Activated CD4-positive, alpha-beta T cell treated with anti-CD3 and anti-CD28 coated beads for 24 hours (primary cell): ENCODE measurements around the gene ZCCHC7.
"Not testable (repeated sequence)": the region's sequence is repeated elsewhere in the genome, so short reads cannot be mapped to it uniquely, and the experiment has no call there.

Experiments used
- DNase-seq, 2 donors: peaks; one replicate each; pipeline ENCODE4 v3.0.0-alpha.2; 2020; ENCODE audit warnings: low read depth in 2 of 2

Gene ZCCHC7

DNA sequence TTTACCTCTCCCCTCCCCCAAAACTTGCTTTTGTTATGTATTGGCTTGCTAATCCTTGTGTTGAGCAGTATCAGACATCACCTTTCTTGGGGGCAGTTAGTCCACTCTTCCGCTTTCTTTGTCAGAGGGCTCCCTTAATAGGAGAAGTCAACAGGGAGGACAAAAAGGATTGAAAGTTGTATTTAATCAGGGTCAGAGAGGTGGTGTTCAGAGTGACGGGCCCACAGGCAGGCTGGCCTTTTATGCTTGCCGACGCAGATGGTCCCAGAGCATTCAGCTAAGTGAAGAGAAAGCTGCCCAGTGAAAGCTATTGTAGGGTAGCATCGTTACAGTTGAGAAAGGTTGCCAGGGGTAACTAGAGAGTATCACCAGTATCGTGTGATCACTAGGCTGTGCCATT lies 131.1 kb downstream of the ZCCHC7 start:
- no peak for DNase-seq

DNA sequence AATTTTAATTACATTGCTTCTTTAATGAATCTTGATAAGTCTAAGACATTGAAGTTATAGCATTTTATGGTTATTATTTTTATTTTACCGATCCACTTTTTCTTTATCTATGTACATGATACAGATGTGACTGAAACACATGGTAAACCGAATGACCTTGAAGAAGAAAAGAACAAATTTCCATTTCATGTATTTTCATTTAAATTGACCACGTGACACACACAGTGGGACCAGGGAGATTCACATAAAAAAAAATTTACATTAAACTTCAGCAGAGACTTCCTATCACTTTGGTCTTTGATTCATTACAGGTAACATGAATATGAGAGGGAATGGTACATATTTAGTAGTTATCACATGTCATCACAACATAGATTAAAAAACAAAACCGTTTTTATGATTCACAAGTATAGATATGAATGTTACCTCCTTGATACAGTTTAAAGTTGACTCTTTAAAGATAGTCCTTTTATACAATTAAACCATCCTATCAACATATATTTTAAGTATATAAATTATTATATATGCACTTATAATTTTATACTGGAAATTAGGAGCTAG lies 133.1 kb downstream of the ZCCHC7 start:
- no peak for DNase-seq

DNA sequence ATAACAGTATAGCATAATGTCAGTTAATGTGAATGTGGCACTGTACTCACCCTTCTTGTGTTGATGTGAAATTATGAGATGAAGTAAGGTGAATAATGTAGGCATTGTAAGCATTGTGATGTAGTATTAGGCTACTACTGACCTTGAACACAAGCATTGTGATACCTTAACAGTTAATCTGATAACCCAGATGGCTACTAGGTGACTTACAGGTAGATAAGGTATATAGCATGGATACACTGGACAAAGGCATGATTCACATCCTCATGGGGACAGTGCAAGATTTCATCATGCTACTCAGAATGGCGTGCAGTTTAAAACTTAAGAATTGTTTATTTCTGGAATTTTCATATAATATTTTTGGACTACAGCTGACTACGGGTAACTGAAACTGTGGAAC lies 134.8 kb downstream of the ZCCHC7 start:
- DNase-seq, result no peak

DNA sequence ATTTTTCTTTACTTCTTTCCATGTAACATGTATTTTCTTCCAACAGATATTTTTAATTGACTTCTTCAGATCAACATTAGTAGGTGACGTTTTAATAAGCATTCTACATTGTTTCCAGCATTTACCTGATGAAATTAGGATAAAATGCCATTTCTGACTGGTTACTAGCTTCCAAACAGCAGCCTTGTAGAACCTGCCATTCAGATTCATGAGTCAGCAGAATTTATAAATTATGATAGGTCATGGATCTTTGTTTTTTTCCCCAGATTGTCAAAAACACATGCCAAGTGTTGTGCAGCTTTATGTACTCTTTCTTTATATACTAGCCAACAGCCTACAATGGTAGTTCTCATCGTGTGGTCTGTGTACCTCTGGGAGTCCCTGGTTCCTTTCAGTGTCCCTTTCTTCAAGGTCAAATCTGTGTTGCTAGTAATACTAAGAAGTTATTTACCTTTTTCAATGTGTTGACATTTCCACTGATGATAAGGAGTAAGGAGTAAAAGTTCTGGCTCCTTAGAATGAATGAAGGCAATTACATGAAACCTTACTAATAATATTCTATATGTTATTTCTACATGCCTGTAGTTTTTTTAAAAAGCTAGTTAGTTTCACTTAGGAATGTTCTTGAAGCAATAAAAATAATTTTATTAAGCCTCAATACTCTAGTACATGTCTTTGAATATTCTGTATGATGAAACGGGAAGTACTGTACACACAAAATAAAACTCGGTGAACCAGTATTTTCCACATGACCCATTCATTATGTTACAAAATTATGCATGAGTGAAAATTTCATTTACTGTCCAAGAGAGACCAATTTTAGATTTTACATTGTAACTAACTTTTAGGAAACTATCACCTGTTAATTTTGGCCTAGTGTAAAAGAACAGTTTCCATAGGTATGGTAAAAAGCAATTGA lies 135.8 kb downstream of the ZCCHC7 start:
- no peak for DNase-seq

DNA sequence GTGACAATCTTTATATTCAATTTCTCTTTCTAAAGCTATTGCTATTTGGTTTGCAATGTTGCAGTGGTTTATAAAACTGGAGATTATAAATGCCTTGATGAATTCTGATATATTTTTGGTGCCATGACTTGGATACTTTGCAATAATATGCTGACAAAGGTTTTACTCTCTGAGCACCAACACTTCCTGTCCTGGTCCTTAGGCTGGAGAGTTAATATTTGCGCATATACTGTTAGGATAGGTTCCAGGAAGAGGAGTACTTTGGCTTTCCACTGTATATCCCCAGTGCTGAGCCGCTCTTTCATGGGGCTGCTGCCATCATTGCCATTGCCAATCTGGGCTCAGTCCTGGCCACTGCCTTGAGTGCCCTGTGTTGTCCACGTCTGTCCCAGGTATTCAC lies 139.6 kb downstream of the ZCCHC7 start:
- no peak for DNase-seq

DNA sequence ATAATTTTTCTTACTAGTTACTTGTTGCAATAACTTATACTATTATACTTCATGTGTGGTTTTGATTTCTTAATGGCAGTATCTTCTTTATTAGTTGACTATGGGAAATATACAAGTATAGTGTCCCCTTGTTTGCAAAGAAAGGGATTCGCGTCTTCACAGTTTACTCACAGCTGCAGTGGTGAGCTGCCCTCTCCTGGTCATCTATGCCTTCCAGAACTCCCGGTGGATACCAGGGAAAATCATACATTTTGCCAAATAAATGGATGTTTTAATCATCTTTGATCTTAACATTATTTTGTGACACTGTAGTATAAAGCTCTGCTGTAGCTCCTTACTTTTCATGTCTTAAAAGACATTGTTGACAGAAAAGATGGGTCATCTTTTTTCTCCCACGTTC lies 142.0 kb downstream of the ZCCHC7 start:
- no peak for DNase-seq

DNA sequence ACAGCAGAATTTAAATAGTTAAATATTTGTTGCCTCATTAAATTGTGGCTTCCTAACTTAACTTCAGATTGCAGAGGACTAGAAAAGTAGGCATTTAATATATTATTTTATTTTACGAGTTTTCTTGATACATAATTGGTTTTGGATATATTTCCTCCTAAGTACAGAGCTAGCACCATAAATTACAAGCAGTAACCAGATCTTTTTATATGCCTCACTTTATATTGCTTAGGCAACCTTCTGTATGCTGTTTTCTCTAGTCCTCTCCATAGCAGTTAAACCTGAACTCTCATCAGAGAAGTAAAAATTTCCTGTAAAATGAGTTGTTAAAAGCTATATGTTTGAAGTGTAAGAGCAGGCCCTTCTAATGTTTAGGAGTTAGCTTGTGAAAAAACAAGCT lies 144.2 kb downstream of the ZCCHC7 start:
- DNase-seq, result no peak

DNA sequence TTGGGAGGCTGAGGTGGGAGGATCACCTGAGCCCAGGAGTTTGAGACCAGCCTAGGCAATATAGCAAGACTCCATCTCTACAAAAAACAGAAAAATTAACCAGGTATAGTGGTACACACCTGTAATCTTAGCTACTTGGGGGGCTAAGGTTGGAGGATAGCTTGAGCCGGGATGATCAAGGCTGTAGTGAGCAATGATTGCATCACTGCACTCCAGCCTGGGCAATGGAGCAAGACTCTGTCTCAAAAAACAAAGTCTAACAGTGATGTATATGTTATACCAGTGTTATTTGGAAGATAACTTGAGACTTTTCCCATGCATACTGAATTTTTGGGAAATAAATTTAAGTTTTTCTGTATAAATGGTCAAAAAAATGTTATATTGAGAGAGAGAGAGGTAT lies 146.3 kb downstream of the ZCCHC7 start:
- DNase-seq, result no peak

DNA sequence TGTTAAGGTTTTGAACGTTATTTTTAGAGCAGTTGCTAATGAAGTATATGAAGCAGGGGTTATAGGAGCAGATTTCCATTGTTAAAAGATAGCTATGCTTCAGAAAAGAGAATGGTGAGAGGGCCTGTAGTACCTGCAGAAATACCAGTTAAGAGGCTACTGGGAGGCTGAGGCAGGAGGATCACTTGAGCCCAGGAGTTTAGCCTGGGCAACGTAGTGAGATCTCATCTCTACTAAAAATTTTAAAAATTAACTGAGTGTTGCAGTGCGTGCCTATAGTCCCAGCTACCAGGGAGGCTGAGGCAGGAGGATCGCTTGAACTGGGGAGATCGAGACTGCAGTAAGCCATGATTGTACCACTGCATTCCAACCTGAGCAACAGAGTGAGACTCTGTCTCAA lies 148.8 kb downstream of the ZCCHC7 start:
- no peak for DNase-seq

DNA sequence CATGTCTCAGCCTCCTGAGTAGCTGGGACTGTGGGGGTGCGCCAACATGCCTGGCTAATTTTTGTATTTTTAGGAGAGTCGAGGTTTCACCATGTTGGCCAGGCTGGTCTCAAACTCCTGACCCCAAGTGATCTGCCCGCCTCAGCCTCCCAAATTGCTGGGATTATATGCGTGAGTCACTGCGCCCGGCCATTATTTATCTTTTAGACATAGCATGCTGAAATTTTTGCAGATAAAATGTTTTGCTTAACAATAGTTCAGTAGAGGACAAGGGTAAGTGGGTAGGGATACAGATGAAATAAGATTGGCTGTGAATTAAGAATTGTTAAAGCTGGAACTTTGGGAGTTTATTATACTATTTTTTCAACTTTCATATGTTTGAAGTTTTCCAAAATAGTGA lies 151.3 kb downstream of the ZCCHC7 start:
- no peak for DNase-seq

DNA sequence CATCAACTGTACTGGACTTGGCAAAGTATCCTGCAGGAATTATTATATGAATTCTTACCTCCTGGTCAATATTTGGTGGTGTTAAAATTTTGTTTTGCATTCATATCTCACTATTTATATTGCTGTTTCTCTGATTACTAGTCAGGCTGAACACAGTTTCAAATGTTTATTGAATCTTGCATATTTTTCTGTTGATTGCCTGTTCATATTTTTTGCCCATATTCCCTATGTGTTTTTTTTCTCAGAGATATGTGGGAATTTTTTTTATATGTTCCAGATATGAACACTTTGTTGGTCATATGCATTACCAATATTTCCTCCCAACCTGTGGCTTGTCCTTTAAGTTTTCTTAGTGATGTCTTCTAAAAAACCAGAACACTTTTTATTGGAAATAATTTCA lies 153.2 kb downstream of the ZCCHC7 start:
- DNase-seq, result no peak

DNA sequence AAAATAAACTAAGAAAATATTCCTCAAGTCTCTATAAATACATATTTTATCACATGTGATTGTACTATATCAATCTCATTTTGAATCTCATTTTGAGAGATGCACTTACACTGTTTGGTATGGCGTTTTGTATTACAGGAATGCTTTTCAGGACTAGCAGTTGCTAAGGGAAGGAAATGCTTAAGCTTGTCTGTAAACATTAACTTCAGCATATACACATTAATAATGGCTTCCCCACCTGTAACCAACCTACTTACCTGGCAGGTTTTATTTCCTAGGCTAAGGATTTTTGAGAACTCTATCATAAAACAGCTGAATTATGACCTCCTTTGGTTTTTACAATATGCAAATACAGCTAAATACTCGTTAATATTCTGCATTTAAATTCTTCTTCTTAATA lies 161.2 kb downstream of the ZCCHC7 start:
- no peak for DNase-seq

DNA sequence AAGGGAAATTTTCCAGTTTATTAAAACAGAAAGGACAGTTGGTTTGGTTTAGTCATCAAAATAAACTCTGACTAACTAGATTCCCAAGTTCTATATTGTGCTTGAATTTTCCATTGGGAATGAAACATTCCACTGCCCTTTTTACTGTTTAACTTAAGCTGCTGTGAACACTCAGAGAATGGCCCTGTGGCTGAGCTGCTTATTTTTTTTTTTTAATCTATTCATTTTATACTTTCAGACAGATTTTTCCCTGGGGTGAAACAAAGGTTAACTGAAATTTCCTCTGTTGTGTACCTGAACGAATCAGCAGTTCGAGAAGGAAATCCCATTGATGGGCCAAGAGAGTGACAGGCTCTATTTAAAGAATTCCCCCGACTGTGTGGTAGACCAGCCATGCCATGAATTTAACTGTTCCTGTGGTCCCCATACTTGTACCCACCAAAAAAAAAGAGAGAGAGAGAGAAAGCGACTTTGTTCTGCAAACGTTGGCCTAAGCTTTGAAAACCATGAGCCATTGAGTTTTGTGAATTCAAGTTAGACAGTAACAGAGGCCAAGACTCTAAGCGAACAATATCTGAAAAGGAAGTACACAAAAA lies 163.5 kb downstream of the ZCCHC7 start:
- no peak for DNase-seq

DNA sequence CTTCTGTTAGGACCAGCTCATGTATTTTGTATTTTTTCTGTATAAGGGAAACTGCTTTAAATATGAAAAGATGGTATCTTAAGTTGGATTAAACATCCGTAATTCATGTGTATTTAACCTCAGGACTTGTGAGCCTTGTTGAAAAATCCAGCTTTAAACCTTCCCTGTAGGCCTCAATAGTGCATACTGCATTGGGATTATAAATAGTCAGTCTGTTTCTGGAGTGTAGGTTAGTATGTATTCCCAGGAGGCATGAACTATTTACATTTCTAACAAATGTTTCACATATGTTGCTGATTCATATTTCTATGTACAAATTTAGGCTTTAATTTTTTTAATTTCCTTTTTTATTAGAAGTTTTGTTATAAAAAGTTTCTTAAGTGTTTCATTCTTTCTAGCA lies 164.3 kb downstream of the ZCCHC7 start:
- DNase-seq, result no peak

DNA sequence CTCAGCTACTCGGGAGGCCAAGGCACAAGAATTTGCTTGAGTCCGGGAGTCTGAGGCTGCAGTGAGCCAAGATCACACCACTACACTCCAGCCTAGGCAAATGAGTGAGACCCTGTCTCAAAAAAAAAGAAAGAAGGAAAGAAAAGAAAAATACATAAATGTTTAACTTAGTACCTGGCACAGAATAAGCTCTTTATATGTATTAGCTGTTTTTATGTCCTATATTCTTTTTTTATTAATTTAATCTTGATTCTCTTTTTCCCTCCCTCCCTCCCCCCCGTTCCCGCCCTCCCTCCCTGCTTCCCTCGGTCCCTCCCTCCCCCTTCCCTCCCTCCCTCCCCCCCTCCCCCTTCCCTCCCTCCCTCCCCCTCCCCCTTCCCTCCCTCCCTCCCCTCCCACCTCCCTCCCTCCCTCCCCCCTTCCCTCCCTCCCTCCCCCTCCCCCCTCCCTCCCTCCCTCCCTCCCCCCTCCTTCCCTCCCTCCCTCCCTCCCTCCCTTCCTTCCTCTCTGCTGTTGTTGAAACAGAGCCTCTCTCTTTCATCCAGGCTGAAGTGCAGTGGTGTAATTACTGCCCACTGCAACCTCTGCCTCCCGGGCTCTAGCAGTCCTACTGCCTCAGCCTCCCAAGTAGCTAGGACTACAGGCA lies 166.3 kb downstream of the ZCCHC7 start:
- DNase-seq, result no peak

DNA sequence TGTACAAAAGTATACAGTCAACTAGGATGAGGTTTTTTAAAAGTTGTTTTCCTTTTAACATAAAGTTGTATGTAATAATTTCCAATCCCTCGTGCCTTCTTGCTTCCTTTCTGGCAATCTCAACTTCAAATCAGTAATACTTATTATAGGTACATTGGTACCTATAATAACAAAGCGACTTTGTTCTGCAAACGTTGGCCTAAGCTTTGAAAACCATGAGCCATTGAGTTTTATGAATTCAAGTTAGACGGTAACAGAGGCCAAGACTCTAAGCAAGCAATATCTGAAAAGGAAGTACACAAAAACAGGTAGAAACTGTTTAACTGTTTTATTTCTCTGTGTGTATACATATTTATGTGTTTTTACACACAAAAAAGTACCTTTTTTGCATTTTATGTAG lies 166.9 kb downstream of the ZCCHC7 start:
- no peak for DNase-seq

DNA sequence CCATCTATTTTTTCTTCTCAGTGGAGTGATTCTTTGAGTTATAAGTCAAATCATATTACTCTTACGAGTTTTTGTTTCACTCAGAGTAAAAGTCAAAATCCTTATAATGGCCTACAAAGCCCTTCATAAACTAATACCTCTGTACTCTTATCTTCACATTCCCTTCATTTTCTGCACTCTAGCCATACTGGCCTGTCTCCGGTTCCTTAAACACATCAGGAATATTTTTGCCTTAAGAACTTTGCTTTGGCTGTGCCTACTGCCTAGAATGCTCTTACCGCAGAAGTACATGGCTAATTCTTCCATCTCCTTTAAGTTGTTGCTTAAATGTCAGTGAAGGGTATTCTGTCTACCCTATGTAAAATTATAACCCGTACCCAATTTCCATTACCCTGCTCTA lies 169.3 kb downstream of the ZCCHC7 start:
- no peak for DNase-seq

DNA sequence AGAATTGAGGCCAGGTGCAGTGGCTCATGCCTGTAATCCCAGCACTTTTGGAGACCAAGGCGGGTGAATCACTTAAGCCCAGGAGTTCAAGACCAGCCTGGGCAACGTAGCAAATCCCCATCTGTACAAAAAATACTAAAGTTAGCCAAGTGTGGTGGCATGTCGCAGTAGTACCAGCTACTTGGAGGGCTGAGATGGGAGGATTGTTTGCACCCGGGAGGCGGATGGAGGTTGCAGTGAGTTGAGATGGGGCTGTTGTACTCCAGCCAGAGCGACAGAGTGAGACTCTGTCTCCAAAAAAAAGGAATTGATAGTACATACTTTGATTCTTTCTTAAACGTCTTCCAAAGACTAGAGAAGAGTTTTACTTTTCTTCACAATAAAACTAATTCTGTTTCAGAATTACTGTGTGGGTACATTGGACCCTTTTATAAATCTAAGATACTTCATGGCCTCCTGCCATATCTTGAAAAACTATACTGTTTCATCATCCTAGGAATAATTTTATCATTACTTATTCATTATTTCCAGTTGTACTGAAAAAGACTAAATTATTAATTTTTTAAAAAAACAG lies 170.1 kb downstream of the ZCCHC7 start:
- DNase-seq, result no peak

DNA sequence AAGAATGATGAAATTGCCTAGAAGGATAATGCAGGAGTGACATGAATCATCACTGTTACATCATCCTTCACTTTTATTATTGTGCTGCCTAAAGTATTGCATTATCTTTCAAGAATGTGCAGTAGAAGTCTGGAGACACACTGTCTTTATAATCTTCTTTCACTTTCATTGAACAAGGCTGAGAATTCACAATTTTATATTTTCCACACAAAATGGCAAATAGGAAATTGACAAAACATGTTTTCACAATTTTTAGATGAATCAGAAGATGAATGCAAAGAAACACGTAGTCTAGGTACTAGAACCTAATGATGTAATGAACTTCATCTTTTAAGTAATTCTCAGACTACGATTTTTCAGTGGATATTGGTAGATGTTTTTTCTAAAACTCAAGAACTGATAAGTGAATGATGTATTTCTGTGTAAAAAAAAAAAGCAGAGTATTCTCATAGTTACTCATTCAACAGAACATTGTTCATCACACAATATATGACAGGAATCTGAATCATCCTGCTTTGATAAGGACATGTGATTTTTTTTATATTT lies 170.6 kb downstream of the ZCCHC7 start:
- no peak for DNase-seq

DNA sequence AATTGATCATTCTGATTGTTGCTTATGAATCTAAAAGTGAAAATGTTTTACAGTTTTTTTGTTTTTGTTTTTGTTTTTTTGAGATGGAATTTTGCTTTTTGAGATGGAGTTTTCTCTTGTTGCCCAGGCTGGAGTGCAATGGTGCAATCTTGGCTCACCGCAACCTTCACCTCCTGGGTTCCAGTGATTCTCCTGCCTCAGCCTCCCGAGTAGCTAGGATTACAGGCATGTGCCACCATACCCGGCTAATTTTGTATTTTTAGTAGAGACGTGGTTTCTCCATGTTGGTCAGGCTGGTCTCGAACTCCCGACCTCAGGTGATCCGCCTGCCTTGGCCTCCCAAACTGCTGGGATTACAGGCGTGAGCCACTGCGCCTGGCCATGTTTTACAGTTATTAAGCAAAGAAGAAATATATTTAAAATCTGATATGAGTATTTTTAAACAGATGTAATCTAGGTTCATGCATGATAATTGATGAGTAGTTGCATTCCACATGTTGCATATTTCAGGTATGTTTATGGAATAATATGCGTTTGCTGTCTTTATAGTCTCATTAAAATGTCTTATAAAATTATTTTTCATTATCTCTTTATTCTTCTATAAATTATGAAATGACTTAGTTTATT lies 171.4 kb downstream of the ZCCHC7 start:
- not testable (repeated sequence) for DNase-seq

DNA sequence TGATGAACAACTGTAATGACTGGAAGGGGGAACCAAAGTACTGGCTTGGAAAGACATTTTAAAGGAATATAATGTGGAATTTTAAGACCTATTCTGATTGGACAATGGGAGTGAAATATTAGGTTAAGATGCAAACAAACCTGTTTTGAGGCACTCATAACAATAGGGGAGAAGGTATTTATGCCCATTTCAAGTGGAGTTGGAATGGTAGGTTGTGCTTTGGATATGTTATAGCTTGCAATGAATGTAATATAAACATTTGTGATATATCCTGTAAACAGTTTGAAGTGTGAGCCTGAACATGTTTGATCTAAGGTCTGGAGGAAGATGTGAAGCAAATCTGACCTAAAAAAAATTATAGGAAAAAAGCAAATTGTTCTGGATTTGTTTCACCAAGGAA lies 172.5 kb downstream of the ZCCHC7 start:
- DNase-seq, result no peak
